Measurements from ENCODE around the gene GABBR2.

Gene GABBR2

DNA sequence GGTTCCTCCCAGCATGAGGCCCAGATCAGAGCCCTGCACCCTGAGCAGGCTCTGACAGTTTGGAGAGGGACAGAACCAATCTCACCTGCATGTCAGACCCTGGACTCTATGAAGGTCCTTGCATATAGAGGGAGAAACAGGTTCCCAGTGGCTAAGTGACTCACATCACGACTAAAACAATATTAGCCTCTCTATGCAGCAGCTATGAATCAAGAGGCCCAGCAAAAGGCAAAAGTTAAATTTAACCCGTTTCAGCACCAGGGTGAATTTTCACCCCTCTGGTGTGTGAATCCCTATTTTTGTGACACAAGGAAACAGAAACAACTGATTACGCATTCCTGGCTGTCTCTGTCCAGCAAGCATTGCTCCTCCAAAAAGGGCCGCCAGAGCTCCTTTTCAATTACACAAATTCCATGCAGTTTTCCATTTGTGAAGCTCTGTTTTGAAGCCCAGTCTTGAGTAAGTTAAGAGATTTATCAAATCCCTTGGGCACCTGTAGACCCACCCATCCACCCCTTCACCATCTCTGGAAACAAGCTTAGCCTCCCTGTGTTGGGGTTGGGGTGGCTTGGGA, 136.6 kb downstream of the GABBR2 start:
- in situ Hi-C loops (cut with HindIII; ENCODE audit: low pct_unique_long_range_greater_than_20kb, low sequenced_read_pairs): no loop called here
- no peak for TF ChIP-seq JUND (IDR thresholded peaks at IDR 0.05; ENCODE audit: low read depth)
- DNase-seq (ENCODE audit: low read depth in 1 of 2, low spot score in 1 of 2): no peak

DNA sequence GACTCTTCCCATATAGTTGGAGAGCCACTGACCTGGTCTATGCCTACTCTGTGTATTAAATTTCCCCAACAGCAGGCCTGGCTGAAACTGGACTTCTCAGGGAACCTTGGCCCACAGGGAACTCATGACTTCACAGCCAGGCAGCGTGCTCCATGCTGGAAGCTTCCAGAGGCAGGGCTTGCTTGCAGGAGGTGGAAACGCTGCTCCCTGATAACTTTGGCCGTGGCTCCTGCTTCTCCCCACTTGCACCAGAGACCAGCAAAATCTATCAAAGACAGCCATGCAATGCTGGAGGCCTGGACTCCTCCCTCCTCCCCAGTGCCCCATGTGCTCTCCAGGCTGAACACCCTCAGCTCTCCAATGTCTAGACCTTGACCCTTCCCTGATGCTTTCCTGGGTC, 137.1 kb downstream of the GABBR2 start:
- DNase-seq (ENCODE audit: low read depth in 1 of 2, low spot score in 1 of 2): no peak
- in situ Hi-C loops (cut with HindIII; ENCODE audit: low pct_unique_long_range_greater_than_20kb, low sequenced_read_pairs): no loop called here
- no peak for TF ChIP-seq JUND (IDR thresholded peaks at IDR 0.05; ENCODE audit: low read depth)

DNA sequence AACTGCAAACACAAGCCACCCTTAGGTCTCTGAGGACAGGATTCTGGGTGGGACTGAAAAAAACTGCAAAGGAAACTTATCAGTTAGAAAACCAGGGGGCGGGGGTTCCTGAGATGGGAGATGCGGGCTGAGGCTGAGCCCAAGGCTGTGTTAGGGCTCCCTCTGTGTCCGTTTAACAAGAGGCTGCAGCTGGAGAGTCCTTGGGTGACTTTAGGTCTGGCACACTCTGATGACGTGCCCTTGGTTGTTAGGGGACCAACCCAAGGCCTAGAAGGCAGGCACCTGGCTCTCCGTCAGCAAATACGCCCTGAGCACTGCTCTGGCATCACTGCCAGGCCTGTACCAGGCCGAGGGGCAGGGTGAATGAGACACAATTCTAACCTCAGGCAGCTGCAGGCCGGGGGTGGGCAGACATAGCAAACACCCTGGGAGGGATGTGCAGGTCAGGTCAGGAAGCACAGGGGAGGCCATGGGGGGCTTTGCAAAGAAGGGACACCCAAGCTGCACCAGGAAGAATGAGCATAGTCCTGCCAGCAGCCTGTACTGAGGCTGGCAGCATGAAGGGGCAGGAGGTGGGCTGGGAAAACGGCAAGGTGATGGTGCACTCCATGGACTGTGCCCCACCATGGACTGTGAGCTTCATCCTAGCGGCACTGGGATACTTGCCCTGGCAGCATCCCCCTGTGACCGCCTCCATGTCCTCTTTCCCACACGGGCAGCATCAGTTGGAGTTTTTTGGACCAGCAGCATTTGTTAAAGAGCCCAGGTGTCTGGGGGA, 137.9 kb downstream of the GABBR2 start:
- in situ Hi-C loops (cut with HindIII; ENCODE audit: low pct_unique_long_range_greater_than_20kb, low sequenced_read_pairs): no loop called here
- no peak for DNase-seq (ENCODE audit: low read depth in 1 of 2, low spot score in 1 of 2)
- TF ChIP-seq JUND (IDR thresholded peaks at IDR 0.05; ENCODE audit: low read depth): no peak

DNA sequence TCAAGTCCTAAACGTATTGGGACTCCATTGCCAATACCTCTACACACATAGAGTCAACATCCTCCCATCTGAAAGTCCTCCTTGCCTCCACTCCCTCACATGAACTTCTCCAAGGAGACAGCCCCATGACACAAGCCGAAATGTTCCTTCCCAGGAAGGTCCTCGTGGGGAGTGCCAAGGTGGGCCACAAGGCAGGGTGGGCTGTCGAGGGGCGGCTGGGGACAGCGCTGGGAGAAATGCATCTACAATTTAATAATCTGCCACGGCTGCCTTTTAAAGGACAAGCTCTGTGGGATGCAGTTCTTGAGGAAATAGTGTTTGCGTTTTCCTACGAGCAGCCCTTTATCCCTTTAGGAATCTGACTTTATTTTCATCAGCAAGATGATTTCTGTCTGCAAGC, 138.7 kb downstream of the GABBR2 start:
- no peak for TF ChIP-seq JUND (IDR thresholded peaks at IDR 0.05; ENCODE audit: low read depth)
- no peak for DNase-seq (ENCODE audit: low read depth in 1 of 2, low spot score in 1 of 2)
- in situ Hi-C loops (cut with HindIII; ENCODE audit: low pct_unique_long_range_greater_than_20kb, low sequenced_read_pairs): no loop called here

DNA sequence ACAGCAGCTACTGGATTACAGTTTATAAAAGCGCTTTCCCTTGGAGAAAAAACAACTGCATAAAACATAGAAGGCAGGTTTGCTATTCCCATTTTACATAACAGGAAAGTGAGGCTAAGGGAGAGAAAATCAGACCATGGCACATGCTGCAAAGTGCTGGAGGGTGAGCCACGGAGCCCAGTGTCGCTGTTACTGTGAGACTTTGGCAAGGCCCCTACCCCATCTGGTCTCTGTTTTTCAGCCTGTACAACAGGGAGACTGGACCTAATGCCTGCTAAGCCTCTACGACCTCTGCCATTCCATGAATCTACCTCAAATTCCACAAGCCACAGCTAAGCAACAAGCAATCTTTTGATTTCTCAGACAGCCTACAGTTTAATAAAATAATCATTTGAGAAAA, 139.2 kb downstream of the GABBR2 start:
- DNase-seq (ENCODE audit: low read depth in 1 of 2, low spot score in 1 of 2): no peak
- in situ Hi-C loops (cut with HindIII; ENCODE audit: low pct_unique_long_range_greater_than_20kb, low sequenced_read_pairs): no loop called here
- no peak for TF ChIP-seq JUND (IDR thresholded peaks at IDR 0.05; ENCODE audit: low read depth)

DNA sequence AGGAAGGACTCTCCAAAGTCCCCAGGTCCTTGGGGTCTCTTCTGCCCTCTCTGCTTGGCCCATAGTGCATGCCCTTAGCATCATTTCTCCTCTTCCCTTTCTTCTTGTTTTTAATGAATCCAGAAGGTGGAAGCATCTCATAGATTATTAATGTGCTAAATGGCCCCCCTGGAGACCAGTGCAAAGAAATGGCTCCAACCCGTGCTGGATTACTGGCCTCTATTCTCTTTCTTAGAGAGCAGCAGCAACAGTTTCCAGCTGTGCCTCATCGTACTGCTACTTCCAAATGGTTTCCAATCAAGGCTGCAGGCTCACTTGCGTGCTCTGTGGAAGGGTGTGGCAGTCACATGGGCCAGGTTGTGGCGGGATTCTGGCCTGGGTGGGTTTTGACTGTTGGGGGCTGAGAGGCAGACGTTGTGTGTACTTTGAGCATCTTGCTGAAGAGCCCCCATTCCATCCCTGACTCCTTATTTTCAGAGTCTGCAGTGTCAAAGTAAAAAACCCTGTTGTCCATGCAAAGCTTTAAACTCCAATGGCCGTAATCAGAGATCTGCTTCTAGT, 139.7 kb downstream of the GABBR2 start:
- in situ Hi-C loops (cut with HindIII; ENCODE audit: low pct_unique_long_range_greater_than_20kb, low sequenced_read_pairs): no loop called here
- TF ChIP-seq JUND (IDR thresholded peaks at IDR 0.05; ENCODE audit: low read depth): no peak
- no peak for DNase-seq (ENCODE audit: low read depth in 1 of 2, low spot score in 1 of 2)

DNA sequence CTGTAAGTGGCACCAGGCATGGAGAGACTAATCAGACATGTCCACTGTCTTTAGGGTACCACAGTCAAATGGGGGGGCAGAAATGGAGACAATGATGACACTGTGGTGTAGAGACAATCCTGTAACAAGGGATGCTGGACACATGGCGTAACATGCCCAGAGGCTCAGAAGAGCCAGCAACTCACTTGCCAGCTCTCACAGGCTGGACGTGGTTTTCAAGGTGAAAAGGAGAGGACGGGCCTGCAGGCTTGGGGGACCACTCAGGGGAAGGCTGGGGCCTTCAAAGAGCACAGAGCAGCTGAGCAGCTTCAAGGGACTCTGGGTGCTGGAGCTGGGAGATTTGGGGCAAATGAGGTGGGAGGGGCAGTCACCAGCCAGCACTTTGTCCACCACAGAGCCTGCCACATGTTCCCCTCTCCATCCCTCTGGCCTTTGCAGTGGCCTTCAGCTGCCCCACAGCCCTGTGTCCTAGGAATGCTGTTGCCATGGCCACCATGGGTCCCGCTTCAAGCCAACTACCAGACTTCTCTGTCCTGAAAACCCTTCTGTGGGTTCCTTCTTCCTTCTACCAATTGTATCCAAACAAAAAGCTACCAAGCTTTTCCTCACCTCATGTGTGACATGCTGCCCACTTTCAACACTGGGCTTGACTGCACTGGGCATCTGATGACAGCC, 140.4 kb downstream of the GABBR2 start:
- DNase-seq (ENCODE audit: low read depth in 1 of 2, low spot score in 1 of 2): no peak
- in situ Hi-C loops (cut with HindIII; ENCODE audit: low pct_unique_long_range_greater_than_20kb, low sequenced_read_pairs): no loop called here
- no peak for TF ChIP-seq JUND (IDR thresholded peaks at IDR 0.05; ENCODE audit: low read depth)

DNA sequence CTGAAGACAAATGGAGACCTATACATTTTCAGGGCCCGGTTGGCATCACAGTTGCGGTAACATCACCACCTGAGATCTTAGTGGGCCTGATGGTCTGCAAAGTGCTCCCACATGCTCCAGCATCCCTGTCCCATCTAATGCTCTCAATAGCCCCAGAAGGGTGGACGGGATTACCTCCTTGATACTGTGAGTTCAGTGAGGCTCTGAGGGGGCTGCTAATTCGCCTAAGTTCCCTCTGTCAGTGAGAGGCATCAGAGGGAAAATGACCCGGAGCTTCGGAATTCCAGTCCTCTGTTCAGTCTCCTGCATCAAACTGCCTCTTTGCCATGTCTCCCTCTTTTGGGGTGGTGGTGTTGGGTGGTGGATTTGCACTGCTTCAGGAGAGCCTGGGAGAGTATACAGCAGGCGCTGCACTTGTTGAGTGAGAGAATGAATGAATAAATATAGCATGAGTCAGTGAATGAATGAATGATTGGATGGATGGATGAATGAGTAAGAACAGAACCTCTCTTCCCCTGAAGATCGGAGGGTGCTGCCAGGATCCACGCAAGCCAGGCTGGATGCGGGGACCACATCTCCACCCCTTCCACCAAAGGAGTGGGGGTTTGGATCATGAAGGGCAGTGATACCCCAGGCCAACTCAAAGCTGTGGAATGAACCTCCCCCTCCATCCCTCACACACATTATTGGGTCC, 141.0 kb downstream of the GABBR2 start:
- TF ChIP-seq JUND (IDR thresholded peaks at IDR 0.05; ENCODE audit: low read depth): no peak
- no peak for DNase-seq (ENCODE audit: low read depth in 1 of 2, low spot score in 1 of 2)
- in situ Hi-C loops (cut with HindIII; ENCODE audit: low pct_unique_long_range_greater_than_20kb, low sequenced_read_pairs): no loop called here

DNA sequence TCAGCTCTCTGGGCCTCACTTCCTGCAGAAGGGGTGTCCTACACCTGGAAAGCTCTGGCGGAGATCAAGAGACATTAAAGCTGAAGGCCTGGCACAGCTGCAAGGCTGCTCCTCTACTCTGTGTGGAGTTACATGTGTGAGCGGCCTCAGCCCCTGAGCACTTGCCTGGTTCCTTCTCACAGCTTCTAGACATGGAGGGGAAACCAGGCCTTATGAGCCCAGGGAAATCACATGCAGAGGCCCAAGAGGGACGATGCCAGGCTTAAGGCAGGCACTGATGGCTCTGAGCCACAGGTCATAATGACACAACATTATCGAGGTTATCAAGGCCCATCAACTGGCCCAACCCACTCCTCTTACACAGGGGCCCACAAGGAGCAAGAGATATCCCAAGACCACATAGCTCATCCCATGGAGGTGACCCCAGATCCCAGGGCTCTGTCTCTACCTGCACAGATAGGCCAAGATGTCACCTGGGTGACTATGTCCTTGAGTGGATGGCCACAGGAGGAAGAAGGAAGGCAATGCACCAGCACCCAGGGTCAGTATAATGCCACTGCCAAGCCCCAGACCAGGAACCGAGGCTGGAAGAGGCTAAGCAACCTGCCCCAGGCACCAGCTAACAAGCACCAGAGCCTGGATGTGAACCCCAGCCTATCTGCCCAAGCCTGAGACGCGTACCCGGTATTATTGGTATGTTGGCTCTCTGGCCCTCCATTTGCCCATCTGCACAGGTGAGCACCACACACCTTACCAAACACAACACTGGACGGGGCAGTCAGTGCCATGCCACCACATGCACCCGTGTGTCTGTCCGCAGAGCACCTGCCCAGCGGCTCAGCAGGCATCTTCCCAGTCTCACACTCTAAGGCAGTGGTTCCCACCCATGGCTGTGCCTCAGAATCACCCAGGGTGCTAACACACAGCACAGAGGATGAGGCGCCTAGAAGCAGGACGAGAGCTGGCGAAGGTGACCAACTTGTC, 143.3 kb downstream of the GABBR2 start:
- in situ Hi-C loops (cut with HindIII; ENCODE audit: low pct_unique_long_range_greater_than_20kb, low sequenced_read_pairs): no loop called here
- no peak for DNase-seq (ENCODE audit: low read depth in 1 of 2, low spot score in 1 of 2)
- TF ChIP-seq JUND (IDR thresholded peaks at IDR 0.05; ENCODE audit: low read depth): no peak

DNA sequence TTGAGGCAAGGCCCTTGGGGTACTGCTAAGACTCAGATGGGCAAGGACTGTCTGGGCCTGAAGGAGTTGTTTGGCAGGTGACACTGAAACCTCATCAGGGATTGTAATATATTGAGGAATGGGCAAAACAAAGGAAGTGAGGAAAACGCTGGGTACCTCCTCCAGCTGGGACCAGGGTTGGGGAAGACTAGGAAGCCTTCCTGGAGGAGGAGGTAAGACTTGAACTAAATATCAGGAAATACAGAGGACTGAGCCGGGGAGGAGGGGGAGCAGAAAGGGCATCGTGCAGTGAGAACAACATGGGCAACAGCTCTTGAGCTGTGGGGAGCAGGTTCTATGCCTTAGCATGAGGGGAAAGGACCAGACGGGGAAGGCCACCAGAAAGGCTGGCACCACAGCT, 144.0 kb downstream of the GABBR2 start:
- no peak for DNase-seq (ENCODE audit: low read depth in 1 of 2, low spot score in 1 of 2)
- in situ Hi-C loops (cut with HindIII; ENCODE audit: low pct_unique_long_range_greater_than_20kb, low sequenced_read_pairs): no loop called here
- no peak for TF ChIP-seq JUND (IDR thresholded peaks at IDR 0.05; ENCODE audit: low read depth)

DNA sequence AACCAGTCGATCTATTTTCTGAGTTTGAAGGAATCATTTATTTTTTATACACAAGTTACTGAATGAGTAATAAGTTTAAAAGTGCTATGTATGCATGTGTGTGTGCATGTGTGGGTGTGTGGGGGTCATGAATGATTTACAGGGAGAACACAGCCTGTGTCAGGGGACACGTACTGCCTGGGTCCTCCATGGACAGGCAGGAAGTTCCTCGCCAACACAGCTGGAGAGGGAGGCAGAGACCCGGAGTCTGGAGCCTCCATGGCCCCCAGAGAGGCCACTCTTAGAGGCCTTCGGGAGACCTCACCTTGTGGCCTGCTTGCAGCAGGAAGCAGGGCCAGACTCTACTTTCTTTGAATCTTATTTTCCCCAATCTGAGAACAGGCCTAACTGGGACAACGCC, 144.7 kb downstream of the GABBR2 start:
- in situ Hi-C loops (cut with HindIII; ENCODE audit: low pct_unique_long_range_greater_than_20kb, low sequenced_read_pairs): no loop called here
- DNase-seq (ENCODE audit: low read depth in 1 of 2, low spot score in 1 of 2): no peak
- no peak for TF ChIP-seq JUND (IDR thresholded peaks at IDR 0.05; ENCODE audit: low read depth)

Measured in T47D (cell line).